AG09319 (cell line): ENCODE results near the gene KRT86.

Experiments
- DNase-seq: peaks from one replicate; pipeline ENCODE4 v3.0.0-alpha.2; 2010; ENCODE audit warnings: low read depth; ENCODE audit errors: extremely low read depth
- CTCF ChIP-seq: IDR thresholded peaks from 2 replicates; pipeline ENCODE4 v1.5.1; 2011; ENCODE audit warnings: low read depth, mild to moderate bottlenecking, inconsistent platforms, low read length, moderate library complexity

The KRT86 gene

GRCh38 chr12:52230364-52231281 is 43.8 kb upstream of the KRT86 start:
- no peak for DNase-seq

DNA sequence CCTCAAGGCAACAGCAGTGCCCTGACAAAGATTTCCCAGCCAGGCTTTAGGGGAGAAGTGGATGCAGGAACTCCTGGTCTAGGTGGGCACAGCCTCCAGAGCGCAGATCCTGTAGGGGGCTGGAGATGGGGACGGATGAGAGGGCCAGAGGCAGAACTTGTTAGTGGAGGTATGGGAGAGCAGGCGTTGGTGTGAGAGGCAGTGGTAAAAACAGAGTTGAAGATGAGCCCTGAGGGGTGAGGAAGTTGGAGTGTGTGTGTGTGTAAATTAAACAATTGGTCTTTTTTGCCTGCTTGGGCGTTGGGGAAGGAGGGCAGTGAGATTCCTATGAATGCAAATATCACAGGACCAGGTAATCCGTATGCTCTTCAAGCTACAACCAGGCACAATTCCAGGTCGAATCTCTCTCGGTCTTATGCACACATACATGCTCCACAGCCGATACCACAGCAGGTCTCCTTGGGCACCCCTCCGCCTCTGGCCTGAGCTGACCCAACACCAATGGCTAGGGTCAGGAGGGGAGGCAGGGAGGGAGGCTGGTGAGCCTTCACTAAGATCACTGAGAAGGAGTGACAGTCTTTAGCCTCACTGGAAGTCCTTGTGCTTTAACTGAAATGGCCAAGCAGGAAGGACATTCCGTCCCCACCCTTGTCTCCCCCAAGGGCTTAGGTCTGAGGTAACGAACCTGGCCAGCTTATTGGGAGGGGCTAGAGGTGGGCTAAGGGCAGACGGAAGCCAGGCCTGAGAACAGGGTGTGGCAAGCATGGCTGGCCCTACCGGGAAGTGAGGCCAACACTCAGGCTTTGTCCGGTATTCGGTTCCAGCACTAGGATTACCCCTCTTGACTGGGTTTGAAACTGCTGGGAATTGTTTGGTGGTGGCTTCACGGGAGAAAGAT is 42.9 kb upstream of the KRT86 start:
- no peak for TF ChIP-seq CTCF
- DNase-seq, result no peak

More at GRCh38 chr12:52230364-52231281, 43.8 kb upstream of the KRT86 start:
- no peak for TF ChIP-seq CTCF

DNA sequence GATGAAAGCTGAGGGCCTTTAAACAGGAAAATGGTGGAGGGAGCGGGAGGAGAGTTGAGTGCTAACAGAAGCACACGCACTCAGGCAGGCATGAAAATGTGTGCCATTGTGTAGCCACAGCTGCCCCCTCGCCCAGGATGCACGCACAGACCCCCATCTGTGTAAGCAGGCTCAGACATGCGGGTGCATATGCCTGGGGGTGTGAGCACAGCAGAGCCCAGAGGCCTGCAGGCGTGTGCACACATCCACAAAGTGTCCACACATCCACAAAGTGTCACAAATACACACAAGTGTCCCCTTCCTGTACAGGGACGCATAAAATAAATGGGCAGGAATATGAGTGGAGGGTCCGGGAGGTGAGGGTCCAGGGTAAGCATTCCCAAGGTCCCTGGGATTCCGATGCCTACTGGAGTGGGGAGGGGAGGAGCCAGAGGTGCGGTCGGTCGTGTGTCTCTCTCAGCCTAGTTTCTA is 42.2 kb upstream of the KRT86 start:
- DNase-seq, result no peak
- TF ChIP-seq CTCF, result no peak

GRCh38 chr12:52232674-52233461 is 41.6 kb upstream of the KRT86 start, which contains the start of gene KRT7:
TSS of gene KRT7 (plus strand) at chr12:52233243. CDS start at chr12:52233297, 54 bp downstream.
- DNase-seq, result no peak
- TF ChIP-seq CTCF, result no peak

- TF ChIP-seq CTCF, result no peak
- DNase-seq, result no peak
Measured at GRCh38 chr12:52233462-52234207, 40.8 kb upstream of the KRT86 start.

DNA sequence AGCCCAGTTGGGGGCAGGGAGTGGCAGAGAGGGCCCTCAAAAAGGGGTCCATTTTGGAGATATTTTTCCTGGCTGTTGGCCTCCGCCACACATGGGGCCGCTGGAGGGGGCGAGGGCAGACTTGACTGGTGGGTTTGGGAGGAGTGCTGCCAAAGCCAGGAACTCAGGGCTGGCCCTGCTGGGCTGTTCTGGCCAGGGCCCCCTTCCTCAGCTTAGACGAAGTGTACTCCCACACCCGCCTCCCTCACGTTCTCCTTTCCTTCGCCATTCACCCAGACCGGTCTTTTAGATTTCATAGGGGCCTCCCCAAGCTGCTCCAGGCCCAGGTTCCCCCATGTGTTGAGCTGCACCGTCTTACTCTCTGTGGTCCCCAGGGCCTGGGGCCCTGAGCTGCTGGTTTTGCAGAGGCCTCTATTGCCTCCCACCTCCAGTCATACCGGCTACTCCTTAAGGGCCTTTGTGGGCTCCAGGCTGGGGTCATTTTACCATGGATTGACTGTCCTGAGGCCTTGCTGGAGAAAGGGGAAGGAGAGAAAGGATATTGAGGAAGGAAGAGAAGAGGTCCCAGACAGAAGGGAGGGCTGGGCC is 40.1 kb upstream of the KRT86 start:
- no peak for TF ChIP-seq CTCF
- no peak for DNase-seq
